Activated naive CD8-positive, alpha-beta T cell treated with anti-CD3 and anti-CD28 coated beads, Interleukin-2, amount 10 ng/mL, durations not matched to agents 7 days and 5 days (primary cell): ENCODE measurements around the gene D2HGDH. TPM values are rescaled to one million over a fixed set of nuclear protein-coding genes. Genes with fewer than 3 reads are reported as not detected.
A peak's percentile ranks its signal among the peaks of the same experiment; 100 is the strongest.

ENCODE experiments used
- ATAC-seq: fragments of 150-1000 bp; cut with Tn5 transposase; one replicate; pipeline ENCODE4 v1.10.0; 2021; ENCODE audit warnings: low read depth, moderate library complexity
- POLR2A ChIA-PET: fragments of 350-600 bp; sonication (Branson Sonifier 250); formaldehyde crosslinking; loops from one replicate; lab custom pipeline; 2021; ENCODE audit warnings: antibody characterized with exemption; lab: Charles Lee
- DNase-seq: peaks from one replicate; pipeline ENCODE4 v3.0.0; 2021
- H3K27ac Mint-ChIP-seq: one replicate; pipeline ENCODE4 v1.8.0; 2022; ENCODE audit warnings: mild to moderate bottlenecking, mixed read lengths
- H3K27me3 Mint-ChIP-seq: one replicate; pipeline ENCODE4 v1.8.0; 2022; ENCODE audit warnings: mild to moderate bottlenecking, moderate library complexity, mixed read lengths
- H3K36me3 Mint-ChIP-seq: one replicate; pipeline ENCODE4 v1.8.0; 2021; ENCODE audit warnings: mild to moderate bottlenecking, mixed read lengths
- H3K4me1 Mint-ChIP-seq: one replicate; pipeline ENCODE4 v1.8.0; 2021; ENCODE audit warnings: mixed read lengths
- H3K4me3 Mint-ChIP-seq: one replicate; pipeline ENCODE4 v1.8.0; 2022; ENCODE audit warnings: mild to moderate bottlenecking, moderate library complexity, mixed read lengths
- H3K9me3 Mint-ChIP-seq: one replicate; pipeline ENCODE4 v1.8.0; 2021; ENCODE audit warnings: mixed read lengths
- total RNA-seq, 2 experiments: library from RNA; stranded (reverse); gene quantifications; one replicate each; pipeline ENCODE4 v1.2.3, GENCODE V29; 2021

D2HGDH gene
- total RNA-seq, 2 experiments from 2014 or later, result 44.2 to 46.2 TPM

DNA sequence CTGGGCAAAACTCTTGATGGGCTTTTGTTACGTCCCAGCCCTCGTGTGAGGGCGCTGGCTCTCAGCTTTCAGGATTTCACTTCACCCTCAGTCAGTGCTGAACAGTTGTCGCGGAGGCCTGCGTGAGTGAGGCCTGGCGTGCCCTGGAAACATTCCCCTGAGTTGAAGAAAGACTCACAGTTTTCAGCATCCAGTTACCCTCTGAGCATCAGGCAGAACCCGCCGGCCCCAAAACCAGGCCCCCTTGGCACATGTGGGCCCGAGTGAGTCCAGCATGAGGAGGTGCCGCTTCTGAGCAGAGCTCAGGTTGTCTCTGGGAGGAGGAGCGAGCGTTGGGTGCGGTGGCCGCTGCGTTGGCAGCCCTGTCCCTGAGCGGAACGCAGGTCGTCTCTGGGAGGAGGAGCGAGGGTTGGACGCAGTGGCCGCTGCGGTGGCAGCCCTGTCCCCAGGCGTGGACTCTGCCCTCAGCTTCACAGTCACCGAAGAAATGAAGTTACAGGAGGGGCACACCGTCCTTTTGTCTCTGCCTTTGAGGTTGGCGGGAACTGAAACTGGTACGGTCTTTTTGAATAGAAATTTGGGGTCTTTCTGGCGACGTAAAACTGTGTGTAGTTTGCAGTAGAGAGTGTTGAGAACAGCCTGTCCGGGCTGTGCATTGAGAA is 74.4 kb downstream of the D2HGDH start, which contains the start of gene NEU4:
TSS of gene NEU4 (plus strand) at position 473 of the 662 bp plus-strand sequence. CDS start 5,292 bp downstream, outside the sequence.
- POLR2A ChIA-PET, result no interaction called here
- Mint-ChIP-seq H3K27ac (no peak within 1 kb of the TSS), H3K4me3 (no peak within 1 kb of the TSS), H3K4me1 (peaks cover 8% of the 10 kb centered on the region), H3K9me3 (no peaks in the 10 kb centered on the region), H3K36me3 (no peaks in the 10 kb centered on the region), H3K27me3 (no peaks in the 10 kb centered on the region)
- ATAC-seq (no peak), DNase-seq (peak; percentile 28)

DNA sequence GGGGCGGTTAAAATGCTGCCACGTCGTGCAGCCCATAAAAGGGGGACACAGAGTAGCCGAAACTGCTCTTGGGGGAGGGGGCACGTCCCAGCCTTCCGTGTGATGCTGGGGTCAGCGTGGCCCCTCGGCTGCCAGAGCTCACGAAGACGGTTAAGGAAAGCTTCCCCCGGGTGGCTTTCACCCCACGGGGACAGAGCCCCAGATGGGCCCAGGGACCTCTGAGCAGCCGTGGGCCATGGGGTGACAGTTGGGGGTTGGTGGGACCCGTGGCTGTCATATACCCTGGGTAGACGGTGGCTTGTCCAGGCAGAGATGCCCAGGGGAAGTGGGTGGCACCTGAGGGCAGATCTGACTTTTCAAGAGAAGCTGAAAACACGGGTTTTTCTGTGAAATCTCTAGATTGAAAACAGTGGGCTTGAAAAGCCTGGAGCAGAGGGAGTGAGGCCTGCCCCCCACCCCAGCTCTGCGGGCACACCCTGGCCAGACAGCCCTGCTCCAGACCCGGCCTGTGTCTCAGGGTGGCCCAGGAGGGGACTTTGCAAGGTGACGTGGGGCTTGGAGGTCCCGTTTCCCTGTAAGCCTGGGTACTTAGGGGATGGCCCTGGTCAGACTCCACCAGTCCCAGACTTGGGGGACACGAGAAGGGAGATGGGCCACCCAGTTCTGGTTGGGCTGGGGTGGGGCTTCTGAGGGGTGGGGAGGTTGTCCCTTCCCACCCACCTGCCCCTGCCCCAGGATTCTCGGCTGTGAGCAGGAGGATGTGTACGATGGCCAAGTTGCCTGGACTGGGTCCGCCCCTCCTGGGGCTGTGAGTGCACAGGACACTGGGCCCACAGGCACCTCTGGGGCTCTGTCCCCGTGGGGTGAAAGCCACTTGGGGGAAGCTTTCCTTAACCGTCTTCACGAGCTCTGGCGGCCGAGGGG is 75.2 kb downstream of the D2HGDH start:
- no peak overlapping the region for H3K4me3 Mint-ChIP-seq
- ATAC-seq (no peak), DNase-seq (peak; percentile 24)
- POLR2A ChIA-PET, result no interaction called here
- no peak overlapping the region for H3K27ac Mint-ChIP-seq
- H3K27me3 Mint-ChIP-seq, result no peaks in the 10 kb centered on the region
- H3K4me1 Mint-ChIP-seq, result peaks cover 6% of the 10 kb centered on the region
- H3K9me3 Mint-ChIP-seq, result no peaks in the 10 kb centered on the region
- no peaks in the 10 kb centered on the region for H3K36me3 Mint-ChIP-seq

DNA sequence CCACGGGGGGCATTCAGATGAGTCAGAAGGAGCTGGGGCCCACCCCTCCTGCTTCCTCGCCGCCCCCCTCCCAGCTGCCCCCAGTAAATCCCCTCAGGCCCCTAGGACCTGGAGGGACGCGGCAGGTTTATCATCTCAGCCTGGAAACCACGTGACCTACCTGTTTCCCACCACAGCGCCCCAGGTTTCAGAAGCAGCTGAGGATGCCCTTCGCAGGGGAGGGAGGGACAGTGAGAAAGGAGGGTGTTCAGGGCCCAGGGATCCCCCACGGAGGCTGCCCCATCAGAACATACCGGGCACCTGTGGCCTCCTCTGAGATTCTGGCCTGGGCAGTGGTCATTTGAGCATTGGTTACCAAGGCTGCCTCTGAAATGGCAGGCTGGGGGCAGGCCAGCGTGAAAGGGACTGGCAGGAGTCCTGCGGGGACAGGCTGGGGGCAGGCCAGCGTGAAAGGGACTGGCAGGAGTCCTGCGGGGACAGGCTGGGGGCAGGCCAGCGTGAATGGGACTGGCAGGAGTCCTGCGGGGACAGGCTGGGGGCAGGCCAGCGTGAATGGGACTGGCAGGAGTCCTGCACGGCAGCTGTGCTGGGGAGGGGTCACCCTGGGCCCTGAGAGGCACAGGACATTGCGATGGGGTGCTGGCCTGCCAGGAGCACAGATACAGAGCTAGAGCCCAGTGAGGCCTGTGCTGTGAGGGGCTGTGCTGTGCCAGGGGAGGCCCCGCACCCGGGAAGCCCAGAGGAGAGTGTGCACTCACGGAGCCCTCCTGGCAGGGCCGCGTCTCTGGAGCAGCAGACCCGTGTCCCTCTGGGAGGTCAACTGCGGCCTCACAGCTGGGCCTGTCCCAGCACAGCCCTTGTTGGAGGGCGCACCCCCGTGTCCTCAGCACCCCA is 76.1 kb downstream of the D2HGDH start:
- Mint-ChIP-seq H3K4me3 (no peak overlapping the region), H3K36me3 (no peaks in the 10 kb centered on the region), H3K4me1 (peaks cover 3% of the 10 kb centered on the region), H3K27me3 (no peaks in the 10 kb centered on the region), H3K27ac (no peak overlapping the region), H3K9me3 (no peaks in the 10 kb centered on the region)
- POLR2A ChIA-PET, result no interaction called here
- peak; percentile 29 for DNase-seq
- ATAC-seq, result no peak

DNA sequence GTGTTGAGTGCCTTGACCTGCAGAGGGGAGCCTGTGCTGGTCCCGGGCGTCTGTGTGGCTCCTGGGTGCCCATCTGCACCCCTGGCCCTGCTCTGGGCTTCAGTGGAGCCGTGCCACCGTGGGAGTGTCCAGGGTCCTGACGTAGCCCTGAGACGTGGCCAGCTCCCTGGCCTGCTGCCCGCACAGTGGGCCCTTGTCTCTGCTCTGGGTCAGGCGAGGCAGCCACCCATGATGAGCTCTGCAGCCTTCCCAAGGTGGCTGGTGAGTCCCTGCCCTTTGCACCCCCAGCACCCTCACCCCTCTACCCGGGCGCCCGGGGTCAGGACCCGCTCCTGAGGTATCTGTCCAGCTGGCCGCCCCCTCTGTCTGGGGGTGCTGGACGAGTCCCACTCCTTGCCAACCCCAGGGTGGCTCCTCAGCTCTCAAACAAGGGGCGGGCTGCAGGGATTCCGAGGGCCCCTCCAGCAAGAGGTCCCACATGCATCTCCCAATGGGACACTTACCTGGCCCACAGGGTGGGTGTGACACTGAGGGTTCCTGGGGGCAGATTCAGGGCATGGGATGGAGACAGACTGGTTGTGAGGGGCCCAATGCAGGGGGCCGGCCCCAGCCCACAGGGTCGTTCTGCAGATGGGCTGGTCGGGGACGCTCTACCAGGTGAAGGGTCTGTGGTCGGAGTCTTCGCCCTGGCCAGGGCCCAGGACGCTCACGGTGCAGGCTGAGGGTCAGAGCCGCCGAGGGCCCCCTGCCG is 76.9 kb downstream of the D2HGDH start:
- POLR2A ChIA-PET, result no interaction called here
- no peak for ATAC-seq
- no peak overlapping the region for H3K27ac Mint-ChIP-seq
- peak; percentile 33 for DNase-seq
- H3K4me1 Mint-ChIP-seq, result peaks cover 3% of the 10 kb centered on the region
- no peak overlapping the region for H3K4me3 Mint-ChIP-seq
- H3K27me3 Mint-ChIP-seq, result no peaks in the 10 kb centered on the region
- no peaks in the 10 kb centered on the region for H3K9me3 Mint-ChIP-seq
- H3K36me3 Mint-ChIP-seq, result no peaks in the 10 kb centered on the region

DNA sequence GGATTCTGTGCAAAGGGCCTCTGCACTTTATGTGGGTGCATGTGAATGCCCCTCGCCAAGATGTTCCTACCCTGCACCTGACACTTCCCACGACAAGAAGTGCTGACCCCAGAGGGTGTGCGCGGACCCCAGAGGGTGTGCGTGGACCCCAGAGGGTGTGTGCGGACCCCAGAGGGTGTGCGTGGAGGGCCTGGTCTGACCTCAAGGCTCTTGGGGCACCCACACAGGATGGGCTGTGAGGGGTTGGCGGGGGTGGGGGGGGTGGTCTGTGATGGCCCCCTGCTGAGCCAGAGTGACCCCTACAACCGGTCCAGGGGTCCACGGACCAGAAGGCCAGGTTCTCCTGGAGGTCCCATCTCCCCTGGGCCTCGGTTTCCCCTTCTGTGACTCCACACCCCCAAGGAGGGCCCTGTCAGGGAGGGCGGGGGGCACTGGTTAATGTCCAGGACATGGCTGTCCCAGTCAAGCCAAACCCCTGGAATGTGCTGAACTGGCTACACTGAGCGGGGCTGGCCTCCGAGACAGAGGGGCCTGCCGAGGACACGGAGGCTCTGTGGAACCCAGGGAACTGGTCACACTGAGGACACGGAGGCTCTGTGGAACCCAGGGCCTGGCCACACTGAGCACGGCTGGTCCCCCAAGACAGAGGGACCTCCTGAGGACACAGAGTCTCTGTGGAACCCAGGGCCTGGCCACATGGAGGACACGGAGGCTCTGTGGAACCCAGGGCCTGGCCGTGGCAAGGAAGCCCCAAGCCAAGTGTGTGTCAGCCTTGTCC is 77.7 kb downstream of the D2HGDH start:
- no peak for ATAC-seq
- Mint-ChIP-seq H3K27ac (no peak overlapping the region), H3K4me3 (no peak overlapping the region), H3K4me1 (peaks cover 3% of the 10 kb centered on the region), H3K9me3 (no peaks in the 10 kb centered on the region), H3K27me3 (no peaks in the 10 kb centered on the region), H3K36me3 (no peaks in the 10 kb centered on the region)
- POLR2A ChIA-PET, result no interaction called here
- DNase-seq, result no peak

DNA sequence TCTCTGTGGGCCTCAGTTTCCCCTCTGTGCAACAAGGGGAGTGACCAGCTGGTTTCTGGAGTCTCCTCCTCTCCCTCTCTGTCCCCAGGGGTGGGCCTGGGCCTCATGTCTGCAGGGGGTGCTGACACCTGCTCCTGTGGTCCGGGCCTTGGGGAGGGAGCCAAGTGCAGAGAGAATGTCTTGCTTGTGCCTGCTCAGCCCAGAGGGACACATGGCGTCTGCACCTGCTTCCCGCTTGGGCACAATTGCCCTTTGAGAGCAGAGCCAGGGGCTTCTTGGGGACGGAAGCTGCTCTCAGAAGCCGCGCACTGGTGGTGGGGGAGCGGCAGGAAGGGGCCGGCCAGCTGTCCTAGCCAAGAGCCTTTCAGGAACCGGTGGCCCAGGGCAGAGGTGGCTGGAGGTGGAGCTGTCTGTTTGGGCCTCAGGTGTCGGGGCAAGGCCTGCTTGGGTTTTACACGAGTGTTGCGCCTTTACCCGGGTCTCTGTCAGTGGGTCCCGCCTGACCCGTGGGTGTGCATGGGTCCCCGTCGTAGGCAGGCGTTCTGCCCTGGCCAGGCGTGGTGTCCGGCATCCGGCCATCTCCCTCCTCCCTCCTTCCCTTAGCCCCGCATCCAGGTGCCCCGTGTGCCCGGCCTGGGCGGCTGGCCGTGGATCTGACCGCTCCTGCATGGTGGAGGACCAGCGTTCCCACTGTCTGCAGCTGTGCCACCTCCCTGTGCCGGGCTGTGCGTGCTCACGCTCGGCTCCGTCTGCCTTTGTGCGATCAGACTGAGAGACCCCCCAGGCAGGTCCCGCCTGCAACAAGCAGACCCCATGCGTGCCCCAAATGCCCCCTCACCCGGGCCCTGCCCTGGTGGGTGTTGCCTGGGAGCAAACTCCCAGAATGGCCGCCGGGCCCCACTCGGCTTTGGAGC is 78.6 kb downstream of the D2HGDH start:
- no peak for ATAC-seq
- Mint-ChIP-seq H3K4me3 (no peak overlapping the region), H3K36me3 (no peaks in the 10 kb centered on the region), H3K27ac (no peak overlapping the region), H3K27me3 (peaks cover 3% of the 10 kb centered on the region), H3K4me1 (peaks cover 6% of the 10 kb centered on the region), H3K9me3 (no peaks in the 10 kb centered on the region)
- POLR2A ChIA-PET, result no interaction called here
- no peak for DNase-seq

DNA sequence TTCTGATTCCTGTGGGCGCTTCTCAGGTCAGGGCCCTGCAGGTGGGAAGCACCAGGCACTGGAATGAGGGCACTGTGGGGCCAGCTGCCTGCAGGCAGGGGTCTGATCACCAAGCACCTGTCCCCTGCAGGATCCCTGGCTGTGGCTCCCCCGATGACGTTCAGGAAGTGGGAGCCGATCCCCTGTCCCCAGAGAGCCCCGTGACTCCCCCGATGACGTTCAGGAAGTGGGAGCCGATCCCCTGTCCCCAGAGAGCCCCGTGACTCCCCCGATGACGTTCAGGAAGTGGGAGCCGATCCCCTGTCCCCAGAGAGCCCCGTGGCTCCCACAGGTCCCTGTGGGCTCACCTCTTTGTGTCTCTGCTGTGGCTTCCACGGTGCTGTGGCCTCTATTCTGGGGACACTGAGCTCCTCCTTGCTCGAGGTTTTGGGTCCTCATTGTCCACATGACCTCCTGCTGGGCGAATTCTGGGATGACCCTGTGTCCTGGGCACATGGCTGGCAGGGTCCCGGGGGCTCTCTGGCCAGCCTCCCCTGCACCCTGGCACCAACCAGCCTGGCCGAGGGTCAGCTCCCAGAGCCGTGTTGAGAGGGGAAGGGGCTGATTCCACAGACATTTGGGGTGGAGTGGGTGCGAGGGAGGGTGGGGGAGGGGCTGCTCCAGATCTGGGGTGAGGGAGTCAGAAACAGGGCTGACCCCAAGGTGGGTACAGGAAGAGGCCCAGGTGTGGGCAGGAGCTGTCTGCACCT is 79.4 kb downstream of the D2HGDH start:
- no peaks in the 10 kb centered on the region for H3K9me3 Mint-ChIP-seq
- DNase-seq (peak; percentile 45), ATAC-seq (peak; percentile 40)
- H3K27me3 Mint-ChIP-seq, result peaks cover 3% of the 10 kb centered on the region
- POLR2A ChIA-PET, result no interaction called here
- H3K27ac Mint-ChIP-seq, result no peak overlapping the region
- peaks cover 6% of the 10 kb centered on the region for H3K4me1 Mint-ChIP-seq
- no peak overlapping the region for H3K4me3 Mint-ChIP-seq
- H3K36me3 Mint-ChIP-seq, result no peaks in the 10 kb centered on the region

DNA sequence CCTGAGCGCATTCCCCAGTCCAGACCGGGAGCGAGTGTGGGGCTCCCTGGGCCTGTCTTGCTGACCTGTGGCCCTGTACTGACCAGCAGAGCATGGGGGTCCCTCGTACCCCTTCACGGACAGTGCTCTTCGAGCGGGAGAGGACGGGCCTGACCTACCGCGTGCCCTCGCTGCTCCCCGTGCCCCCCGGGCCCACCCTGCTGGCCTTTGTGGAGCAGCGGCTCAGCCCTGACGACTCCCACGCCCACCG is 79.9 kb downstream of the D2HGDH start:
- Mint-ChIP-seq H3K27me3 (peaks cover 3% of the 10 kb centered on the region), H3K4me1 (peaks cover 4% of the 10 kb centered on the region), H3K27ac (no peak overlapping the region), H3K9me3 (no peaks in the 10 kb centered on the region), H3K36me3 (no peaks in the 10 kb centered on the region), H3K4me3 (no peak overlapping the region)
- DNase-seq, result no peak
- ATAC-seq, result no peak
- POLR2A ChIA-PET, result no interaction called here

DNA sequence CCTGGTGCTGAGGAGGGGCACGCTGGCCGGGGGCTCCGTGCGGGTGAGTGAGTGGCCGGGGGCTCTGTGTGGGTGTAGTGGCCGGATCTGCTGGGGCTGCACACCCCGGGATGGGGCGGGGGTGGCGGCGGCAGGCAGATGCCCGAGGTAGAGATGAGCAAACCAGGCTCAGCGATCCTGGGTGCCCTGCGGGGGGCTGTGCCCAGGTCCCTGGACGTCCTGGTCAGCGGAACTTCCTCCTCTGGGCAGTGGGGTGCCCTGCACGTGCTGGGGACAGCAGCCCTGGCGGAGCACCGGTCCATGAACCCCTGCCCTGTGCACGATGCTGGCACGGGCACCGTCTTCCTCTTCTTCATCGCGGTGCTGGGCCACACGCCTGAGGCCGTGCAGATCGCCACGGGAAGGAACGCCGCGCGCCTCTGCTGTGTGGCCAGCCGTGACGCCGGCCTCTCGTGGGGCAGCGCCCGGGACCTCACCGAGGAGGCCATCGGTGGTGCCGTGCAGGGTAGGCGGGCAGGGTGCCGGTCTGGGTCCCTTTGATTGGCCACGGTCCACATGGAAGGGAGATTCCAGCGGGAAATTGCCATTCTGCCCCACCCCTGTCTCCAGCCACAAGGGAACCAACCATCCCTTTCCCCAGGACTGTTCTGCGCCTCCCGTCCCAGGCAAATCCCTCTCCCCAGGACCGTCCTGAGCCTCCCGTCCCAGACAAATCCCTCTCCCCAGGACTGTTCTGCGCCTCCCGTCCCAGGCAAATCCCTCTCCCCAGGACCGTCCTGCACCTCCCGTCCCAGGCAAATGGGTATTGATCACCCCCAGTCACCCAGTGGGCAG is 80.4 kb downstream of the D2HGDH start:
- ATAC-seq, result no peak
- POLR2A ChIA-PET, result no interaction called here
- Mint-ChIP-seq H3K27me3 (peaks cover 3% of the 10 kb centered on the region), H3K4me1 (peaks cover 4% of the 10 kb centered on the region), H3K27ac (no peak overlapping the region), H3K9me3 (no peaks in the 10 kb centered on the region), H3K36me3 (no peaks in the 10 kb centered on the region), H3K4me3 (no peak overlapping the region)
- no peak for DNase-seq

DNA sequence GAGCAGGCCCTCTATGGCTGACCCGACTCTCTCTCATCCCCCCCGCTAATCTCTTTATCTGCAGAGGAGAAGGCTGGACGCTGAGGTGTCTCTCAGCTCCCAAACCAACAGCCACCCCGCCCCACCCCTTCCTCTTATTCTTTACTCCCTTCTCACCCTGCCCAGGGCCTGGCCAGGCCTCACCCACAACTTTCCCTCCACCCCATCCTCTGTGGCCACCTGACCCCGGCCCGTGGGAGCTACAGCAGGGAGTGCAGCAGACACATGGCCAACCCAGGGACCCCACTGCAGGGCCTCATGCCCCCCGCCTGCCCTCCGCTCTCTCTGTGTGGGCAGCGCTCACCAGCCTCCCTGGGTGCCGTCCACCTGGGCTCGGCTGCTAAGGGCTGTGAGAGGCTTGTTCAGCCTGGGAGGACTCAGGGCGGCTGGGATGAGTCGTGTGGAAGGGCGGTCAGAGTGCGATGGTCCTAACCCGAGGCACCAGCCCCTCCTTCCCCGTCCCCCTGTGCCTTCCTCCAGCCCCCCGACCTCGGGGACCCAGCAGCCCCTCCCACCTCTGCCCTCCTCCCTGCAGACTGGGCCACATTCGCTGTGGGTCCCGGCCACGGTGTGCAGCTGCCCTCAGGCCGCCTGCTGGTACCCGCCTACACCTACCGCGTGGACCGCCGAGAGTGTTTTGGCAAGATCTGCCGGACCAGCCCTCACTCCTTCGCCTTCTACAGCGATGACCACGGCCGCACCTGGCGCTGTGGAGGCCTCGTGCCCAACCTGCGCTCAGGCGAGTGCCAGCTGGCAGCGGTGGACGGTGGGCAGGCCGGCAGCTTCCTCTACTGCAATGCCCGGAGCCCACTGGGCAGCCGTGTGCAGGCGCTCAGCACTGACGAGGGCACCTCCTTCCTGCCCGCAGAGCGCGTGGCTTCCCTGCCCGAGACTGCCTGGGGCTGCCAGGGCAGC is 81.3 kb downstream of the D2HGDH start:
- H3K36me3 Mint-ChIP-seq, result no peaks in the 10 kb centered on the region
- no peak overlapping the region for H3K27ac Mint-ChIP-seq
- H3K9me3 Mint-ChIP-seq, result no peaks in the 10 kb centered on the region
- peaks cover 4% of the 10 kb centered on the region for H3K4me1 Mint-ChIP-seq
- ATAC-seq (no peak), DNase-seq (no peak)
- peaks cover 3% of the 10 kb centered on the region for H3K27me3 Mint-ChIP-seq
- H3K4me3 Mint-ChIP-seq, result no peak overlapping the region
- POLR2A ChIA-PET, result no interaction called here
